GM12864 (cell line): ENCODE data around the gene SUV39H1.
A peak's percentile ranks its signal among the peaks of the same experiment; 100 is the strongest.

Source experiments
- DNase-seq: peaks from one replicate; pipeline ENCODE4 v3.0.0-alpha.2; 2011; ENCODE audit warnings: low read depth
- H3K4me3 ChIP-seq: 2 replicates; pipeline ENCODE4 v1.5.1; 2011; ENCODE audit warnings: mild to moderate bottlenecking, low read depth, low read length, control low read depth
- TF ChIP-seq, protein P1 (sequence below): IDR thresholded peaks from 2 replicates; pipeline ENCODE4 v1.5.1; 2011; ENCODE audit warnings: low read depth, mild to moderate bottlenecking, moderate library complexity, low read length, control low read depth, inconsistent platforms; ENCODE audit errors: missing control alignments

Gene SUV39H1

DNA sequence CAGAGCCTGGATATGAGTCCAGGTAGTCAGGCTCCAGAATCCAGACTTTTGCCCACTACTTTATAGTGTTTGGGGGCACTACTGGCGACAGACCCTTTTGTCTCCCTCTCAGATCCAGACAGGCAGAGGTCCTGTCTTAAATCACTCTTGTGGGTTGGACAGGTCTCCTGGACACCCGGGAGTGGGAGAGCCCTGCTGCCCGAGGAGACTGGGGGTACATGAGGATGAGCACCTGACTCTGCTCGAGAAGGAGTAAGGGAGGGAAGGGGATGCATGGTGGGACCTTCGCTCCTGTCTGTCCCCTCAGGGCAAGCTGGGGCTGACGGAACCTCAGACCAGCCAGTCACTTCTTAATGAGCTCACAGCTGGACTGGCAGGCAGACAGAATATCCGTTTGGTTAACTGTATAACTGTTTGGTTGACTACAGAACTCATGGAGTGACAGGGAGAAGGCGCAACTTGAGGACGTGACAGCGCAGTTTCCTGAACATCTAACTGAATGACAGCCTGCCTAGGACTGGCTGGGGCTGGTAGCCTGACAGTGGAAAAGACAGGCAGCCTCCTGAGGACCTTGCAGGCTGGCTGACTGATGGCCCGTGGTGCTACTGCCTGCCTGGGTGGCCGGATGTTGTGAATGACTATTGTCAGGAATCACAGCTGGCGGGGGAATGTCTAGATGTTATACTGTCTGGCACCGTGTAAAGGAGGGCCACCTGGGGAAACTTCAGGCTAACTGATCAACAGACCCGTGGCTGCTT, 1.6 kb upstream of the SUV39H1 start:
- H3K4me3 ChIP-seq: no peak overlapping the region
- TF ChIP-seq, protein P1, sequence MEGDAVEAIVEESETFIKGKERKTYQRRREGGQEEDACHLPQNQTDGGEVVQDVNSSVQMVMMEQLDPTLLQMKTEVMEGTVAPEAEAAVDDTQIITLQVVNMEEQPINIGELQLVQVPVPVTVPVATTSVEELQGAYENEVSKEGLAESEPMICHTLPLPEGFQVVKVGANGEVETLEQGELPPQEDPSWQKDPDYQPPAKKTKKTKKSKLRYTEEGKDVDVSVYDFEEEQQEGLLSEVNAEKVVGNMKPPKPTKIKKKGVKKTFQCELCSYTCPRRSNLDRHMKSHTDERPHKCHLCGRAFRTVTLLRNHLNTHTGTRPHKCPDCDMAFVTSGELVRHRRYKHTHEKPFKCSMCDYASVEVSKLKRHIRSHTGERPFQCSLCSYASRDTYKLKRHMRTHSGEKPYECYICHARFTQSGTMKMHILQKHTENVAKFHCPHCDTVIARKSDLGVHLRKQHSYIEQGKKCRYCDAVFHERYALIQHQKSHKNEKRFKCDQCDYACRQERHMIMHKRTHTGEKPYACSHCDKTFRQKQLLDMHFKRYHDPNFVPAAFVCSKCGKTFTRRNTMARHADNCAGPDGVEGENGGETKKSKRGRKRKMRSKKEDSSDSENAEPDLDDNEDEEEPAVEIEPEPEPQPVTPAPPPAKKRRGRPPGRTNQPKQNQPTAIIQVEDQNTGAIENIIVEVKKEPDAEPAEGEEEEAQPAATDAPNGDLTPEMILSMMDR: no peak
- DNase-seq: no peak

DNA sequence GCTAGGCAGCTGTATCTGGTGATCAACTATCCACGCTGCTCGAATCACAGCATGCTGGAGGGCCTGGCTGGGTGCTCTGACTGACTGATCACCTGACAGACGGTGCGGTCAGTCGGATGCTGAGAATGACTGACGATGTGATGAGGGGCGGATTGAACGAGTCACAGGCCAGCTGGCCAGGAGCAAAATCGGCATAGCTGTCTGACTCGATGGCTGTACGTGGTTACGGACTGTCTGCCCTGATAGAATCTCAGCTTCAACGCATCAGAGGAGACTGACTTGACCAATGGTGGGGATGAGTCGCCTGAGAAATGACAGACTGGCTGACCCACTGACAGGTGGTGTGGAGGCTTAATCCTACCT, 1.0 kb upstream of the SUV39H1 start:
- H3K4me3 ChIP-seq: peak overlapping the region; percentile 76
- TF ChIP-seq, protein P1: no peak
- no peak for DNase-seq

DNA sequence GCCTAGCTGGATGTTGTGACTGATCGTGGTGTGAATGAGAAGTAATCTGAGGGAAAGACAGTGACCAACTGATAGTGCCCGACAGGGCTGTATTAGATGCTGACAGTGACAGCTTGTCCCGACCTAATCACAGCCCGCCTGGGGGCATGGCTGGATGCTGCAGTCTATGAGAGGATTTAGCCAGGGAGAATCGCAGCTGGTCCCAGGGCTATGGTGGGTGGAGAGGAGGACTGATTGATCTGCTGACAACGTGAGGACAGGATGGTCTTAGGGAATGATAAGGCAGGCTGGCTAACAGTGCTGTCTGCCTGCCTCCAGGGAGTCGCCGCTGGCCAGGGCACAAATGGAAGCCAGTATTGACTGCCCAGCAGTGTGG, 621 bp upstream of the SUV39H1 start:
- DNase-seq: no peak
- H3K4me3 ChIP-seq: peak overlapping the region; percentile 76
- TF ChIP-seq, protein P1: no peak

DNA sequence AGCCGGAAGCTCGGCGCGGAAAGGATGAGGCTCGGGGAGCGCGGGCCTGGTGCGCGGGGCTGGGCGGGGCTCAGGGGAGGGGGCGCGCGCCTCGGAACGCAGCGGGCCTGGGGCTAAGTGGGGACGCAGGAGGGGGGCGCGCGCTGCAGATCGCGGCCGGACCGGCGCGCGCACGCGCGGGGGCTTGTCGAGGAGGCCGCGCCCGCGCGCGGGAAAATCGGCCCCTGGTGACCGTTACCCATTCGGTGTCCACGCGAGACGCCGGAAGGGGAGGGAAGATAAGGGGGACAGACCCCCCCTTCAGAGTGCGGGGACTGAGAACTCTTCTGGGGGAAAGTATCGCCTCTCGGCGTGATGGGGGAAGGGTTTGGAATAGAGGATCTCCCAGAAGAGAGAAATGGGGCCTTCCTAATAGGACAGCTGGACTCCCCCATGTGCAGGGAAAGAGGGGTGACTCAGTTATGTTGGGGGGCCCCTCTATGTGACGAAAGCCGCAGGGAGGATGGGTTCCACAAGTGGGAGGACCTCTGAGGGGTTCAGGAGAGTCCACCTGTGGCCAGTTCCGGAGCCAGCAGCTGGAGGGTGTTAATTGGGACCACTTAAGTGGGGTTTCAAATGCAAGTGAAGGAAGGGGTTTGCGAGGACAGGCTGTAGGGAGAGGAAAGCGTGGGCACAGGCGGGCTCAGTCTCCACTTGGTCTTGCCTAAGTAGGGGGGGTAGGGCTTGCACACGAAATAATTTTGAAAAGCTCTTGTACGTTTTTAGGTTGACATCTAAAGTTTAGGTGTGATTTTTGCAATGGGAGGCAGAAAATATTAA, 584 bp downstream of the SUV39H1 start:
- H3K4me3 ChIP-seq: peak overlapping the region; percentile 76
- DNase-seq: no peak
- TF ChIP-seq, protein P1: no peak

DNA sequence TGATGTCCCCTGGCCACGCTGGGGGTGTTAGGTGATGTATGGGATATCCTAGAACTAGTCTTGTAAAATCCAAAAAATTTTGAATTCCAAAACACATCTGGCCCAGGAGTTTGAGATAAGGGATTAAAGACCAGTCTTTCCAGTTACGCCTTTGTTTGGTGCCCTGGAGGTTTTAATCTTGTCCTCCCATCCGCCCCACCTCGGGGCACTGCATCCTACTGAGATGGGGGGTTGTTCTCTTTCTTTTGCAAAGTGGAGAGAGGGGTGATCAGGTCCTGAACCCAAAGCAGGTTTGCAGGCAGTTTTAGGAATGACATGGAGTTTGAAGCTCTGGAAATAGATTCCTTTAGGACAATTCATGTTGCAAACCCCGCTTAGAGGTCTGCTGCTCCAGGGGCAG, 1.8 kb downstream of the SUV39H1 start:
- TF ChIP-seq, protein P1: no peak
- H3K4me3 ChIP-seq: no peak overlapping the region
- no peak for DNase-seq

DNA sequence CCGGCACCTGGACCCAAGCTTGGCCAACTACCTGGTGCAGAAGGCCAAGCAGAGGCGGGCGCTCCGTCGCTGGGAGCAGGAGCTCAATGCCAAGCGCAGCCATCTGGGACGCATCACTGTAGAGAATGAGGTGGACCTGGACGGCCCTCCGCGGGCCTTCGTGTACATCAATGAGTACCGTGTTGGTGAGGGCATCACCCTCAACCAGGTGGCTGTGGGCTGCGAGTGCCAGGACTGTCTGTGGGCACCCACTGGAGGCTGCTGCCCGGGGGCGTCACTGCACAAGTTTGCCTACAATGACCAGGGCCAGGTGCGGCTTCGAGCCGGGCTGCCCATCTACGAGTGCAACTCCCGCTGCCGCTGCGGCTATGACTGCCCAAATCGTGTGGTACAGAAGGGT, 3.7 kb downstream of the SUV39H1 start:
- no peak overlapping the region for H3K4me3 ChIP-seq
- TF ChIP-seq, protein P1: no peak
- no peak for DNase-seq
